GM18508 (cell line): ENCODE results near the gene TMEM202.
"Not testable (repeated sequence)": the region's sequence is repeated elsewhere in the genome, so short reads cannot be mapped to it uniquely, and the experiment has no call there.

Experiments
- ATAC-seq: cut with Tn5 transposase; IDR thresholded peaks from one replicate; pipeline ENCODE4 v1.9.1; 2021; ENCODE audit warnings: moderate number of reproducible peaks; ENCODE audit not compliant: insufficient read depth, unreplicated experiment

TMEM202 gene

GRCh38 chr15:72397796-72398588 is at the start of gene TMEM202:
Gene TMEM202 (plus strand): TSS chr15:72398305. CDS start chr15:72398327, 22 bp downstream.
- no peak for ATAC-seq

GRCh38 chr15:72353266-72353665 is 44.8 kb upstream of the TMEM202 start:
- no peak for ATAC-seq

GRCh38 chr15:72354496-72354895 is 43.6 kb upstream of the TMEM202 start:
- ATAC-seq, result no peak

GRCh38 chr15:72358121-72358520 is 40.0 kb upstream of the TMEM202 start:
- no peak for ATAC-seq

- ATAC-seq, result no peak
Observed at GRCh38 chr15:72358650-72359171, 39.4 kb upstream of the TMEM202 start.

GRCh38 chr15:72361176-72361575 is 36.9 kb upstream of the TMEM202 start:
- no peak for ATAC-seq

GRCh38 chr15:72365844-72366243 is 32.3 kb upstream of the TMEM202 start:
- ATAC-seq, result peak; percentile 82

GRCh38 chr15:72368325-72368724 is 29.8 kb upstream of the TMEM202 start:
- ATAC-seq, result no peak

- no peak for ATAC-seq
Observed at GRCh38 chr15:72368899-72369298, 29.2 kb upstream of the TMEM202 start.

- ATAC-seq, result no peak
Observed at GRCh38 chr15:72369964-72370363, 28.1 kb upstream of the TMEM202 start.

GRCh38 chr15:72372361-72372760 is 25.7 kb upstream of the TMEM202 start:
- no peak for ATAC-seq

- ATAC-seq, result peak; percentile 22
Observed at GRCh38 chr15:72375501-72375845, 22.6 kb upstream of the TMEM202 start.

GRCh38 chr15:72375846-72376581 is 22.1 kb upstream of the TMEM202 start, which contains the start of gene HEXA:
Gene HEXA (minus strand): TSS chr15:72376014. CDS start chr15:72375972, 42 bp downstream.
- ATAC-seq, result peak; percentile 42

GRCh38 chr15:72377331-72377730 is 20.8 kb upstream of the TMEM202 start:
- ATAC-seq, result no peak

GRCh38 chr15:72379106-72379505 is 19.0 kb upstream of the TMEM202 start:
- ATAC-seq, result not testable (repeated sequence)

- ATAC-seq, result no peak
Observed at GRCh38 chr15:72379856-72380430, 18.2 kb upstream of the TMEM202 start.

GRCh38 chr15:72380743-72381142 is 17.4 kb upstream of the TMEM202 start:
- no peak for ATAC-seq

GRCh38 chr15:72382146-72382545 is 16.0 kb upstream of the TMEM202 start:
- no peak for ATAC-seq

GRCh38 chr15:72387741-72388140 is 10.4 kb upstream of the TMEM202 start:
- ATAC-seq, result no peak

- no peak for ATAC-seq
Observed at GRCh38 chr15:72389231-72389630, 8.9 kb upstream of the TMEM202 start.

GRCh38 chr15:72396331-72396730 is 1.8 kb upstream of the TMEM202 start:
- not testable (repeated sequence) for ATAC-seq
